H9 (cell line): Measurements from ENCODE around the gene ARHGAP22. TPM values are rescaled to one million over a fixed set of nuclear protein-coding genes. Genes with fewer than 3 reads are reported as not detected.

ENCODE experiments used
- DNase-seq: peaks from one replicate; pipeline ENCODE4 v3.0.0-alpha.2; 2017
- H2AFZ ChIP-seq: one replicate; pipeline ENCODE4 v1.6.1; 2013; ENCODE audit warnings: mild to moderate bottlenecking, low read length, control low read depth, moderate library complexity
- H2AK5ac ChIP-seq: 2 replicates; pipeline ENCODE4 v1.6.1; 2013; ENCODE audit warnings: low read length, control low read depth, mixed read lengths; ENCODE audit not compliant: insufficient read length
- H2BK120ac ChIP-seq: one replicate; pipeline ENCODE4 v1.6.1; 2013; ENCODE audit warnings: low read depth, mild to moderate bottlenecking, low read length, control low read depth, inconsistent platforms; ENCODE audit not compliant: poor library complexity, severe bottlenecking
- H2BK12ac ChIP-seq: 2 replicates; pipeline ENCODE4 v1.6.1; 2013; ENCODE audit warnings: low read length, control low read depth, mixed read lengths, low read depth; ENCODE audit not compliant: insufficient read length
- H2BK15ac ChIP-seq: 2 replicates; pipeline ENCODE4 v1.6.1; 2013; ENCODE audit warnings: low read depth, low read length, control low read depth
- H2BK20ac ChIP-seq: one replicate; pipeline ENCODE4 v1.6.1; 2013; ENCODE audit warnings: low read depth, mild to moderate bottlenecking, low read length, control low read depth, inconsistent platforms; ENCODE audit not compliant: poor library complexity, severe bottlenecking
- H2BK5ac ChIP-seq: 2 replicates; pipeline ENCODE4 v1.6.1; 2013; ENCODE audit warnings: low read length, control low read depth, mixed read lengths; ENCODE audit not compliant: insufficient read length
- H3K14ac ChIP-seq: 2 replicates; pipeline ENCODE4 v1.6.1; 2013; ENCODE audit warnings: low read length, control low read depth; ENCODE audit not compliant: insufficient read depth
- H3K18ac ChIP-seq: 2 replicates; pipeline ENCODE4 v1.6.1; 2013; ENCODE audit warnings: low read depth, mild to moderate bottlenecking, mixed read lengths, low read length, control low read depth; ENCODE audit not compliant: insufficient read length
- H3K23ac ChIP-seq: 2 replicates; pipeline ENCODE4 v1.6.1; 2013; ENCODE audit warnings: low read length, control low read depth, mixed read lengths, low read depth; ENCODE audit not compliant: insufficient read length
- H3K23me2 ChIP-seq: 2 replicates; pipeline ENCODE4 v1.6.1; 2013; ENCODE audit warnings: low read depth, mild to moderate bottlenecking, mixed read lengths, low read length, control low read depth; ENCODE audit not compliant: insufficient read length, poor library complexity, severe bottlenecking
- H3K27ac ChIP-seq: 2 replicates; pipeline ENCODE4 v1.5.1; 2013; ENCODE audit warnings: low read length, control low read depth, mixed read lengths, low read depth; ENCODE audit not compliant: insufficient read length
- H3K27me3 ChIP-seq: 2 replicates; pipeline ENCODE4 v1.6.1; 2013; ENCODE audit warnings: low read length, control low read depth, inconsistent platforms; ENCODE audit not compliant: insufficient read depth
- H3K4ac ChIP-seq: 2 replicates; pipeline ENCODE4 v1.6.1; 2013; ENCODE audit warnings: low read depth, mild to moderate bottlenecking, control low read depth, inconsistent platforms, low read length, moderate library complexity
- H3K4me1 ChIP-seq: 2 replicates; pipeline ENCODE4 v1.6.1; 2013; ENCODE audit warnings: low read length, control low read depth, inconsistent platforms; ENCODE audit not compliant: insufficient read depth
- H3K4me2 ChIP-seq: 2 replicates; pipeline ENCODE4 v1.6.1; 2013; ENCODE audit warnings: low read length, control low read depth, mixed read lengths; ENCODE audit not compliant: insufficient read length, insufficient read depth
- H3K56ac ChIP-seq: 2 replicates; pipeline ENCODE4 v1.6.1; 2013; ENCODE audit warnings: low read depth, mild to moderate bottlenecking, mixed read lengths, low read length, control low read depth; ENCODE audit not compliant: insufficient read length
- H3K79me1 ChIP-seq: 2 replicates; pipeline ENCODE4 v1.6.1; 2013; ENCODE audit warnings: low read depth, mild to moderate bottlenecking, moderate library complexity, low read length, control low read depth, inconsistent platforms; ENCODE audit not compliant: insufficient read depth, poor library complexity, severe bottlenecking
- H3K79me2 ChIP-seq: 2 replicates; pipeline ENCODE4 v1.6.1; 2013; ENCODE audit warnings: low read length, control low read depth, inconsistent platforms; ENCODE audit not compliant: insufficient read depth
- H3K9ac ChIP-seq: 2 replicates; pipeline ENCODE4 v1.6.1; 2013; ENCODE audit warnings: low read length, control low read depth, mixed read lengths; ENCODE audit not compliant: insufficient read length; ENCODE audit errors: extremely low read depth
- H3K9me3 ChIP-seq: one replicate; pipeline ENCODE4 v1.6.1; 2013; ENCODE audit warnings: low read depth, low read length, inconsistent platforms; ENCODE audit not compliant: control insufficient read depth
- H3T11ph ChIP-seq: one replicate; pipeline ENCODE4 v1.6.1; 2013; ENCODE audit warnings: mild to moderate bottlenecking, low read length, control low read depth, inconsistent platforms
- H4K20me1 ChIP-seq: one replicate; pipeline ENCODE4 v1.6.1; 2013; ENCODE audit not compliant: control insufficient read depth, insufficient read length, insufficient read depth
- H4K5ac ChIP-seq: 2 replicates; pipeline ENCODE4 v1.6.1; 2013; ENCODE audit warnings: low read depth, mild to moderate bottlenecking, mixed read lengths, low read length, control low read depth; ENCODE audit not compliant: insufficient read length
- H4K8ac ChIP-seq: replicated peaks from 2 replicates; pipeline ENCODE4 v1.6.1; 2013; ENCODE audit warnings: low read length, control low read depth, mixed read lengths, low read depth; ENCODE audit not compliant: insufficient read length
- H4K91ac ChIP-seq: 2 replicates; pipeline ENCODE4 v1.6.1; 2013; ENCODE audit warnings: low read depth, mild to moderate bottlenecking, moderate library complexity, mixed read lengths, low read length, control low read depth; ENCODE audit not compliant: insufficient read length
- H3K27ac Mint-ChIP-seq, 3 experiments: 2 replicates in 2 of 3; 3 replicates in 1 of 3; pipeline ENCODE4 v1.8.0; 2020 to 2021; ENCODE audit warnings: mixed read lengths in 3 of 3, mild to moderate bottlenecking in 1 of 3, moderate library complexity in 1 of 3
- H3K27me3 Mint-ChIP-seq: 2 replicates; pipeline ENCODE4 v1.8.0; 2021; ENCODE audit warnings: low read depth, mild to moderate bottlenecking, moderate library complexity, mixed read lengths
- H3K36me3 Mint-ChIP-seq, 3 experiments: 2 replicates in 2 of 3; 3 replicates in 1 of 3; pipeline ENCODE4 v1.8.0; 2020 to 2021; ENCODE audit warnings: low read depth in 3 of 3, mixed read lengths in 3 of 3; ENCODE audit not compliant: insufficient read depth in 1 of 3
- H3K4me1 Mint-ChIP-seq, 2 experiments: 2 replicates each; pipeline ENCODE4 v1.8.0; 2020; ENCODE audit warnings: mixed read lengths in 2 of 2
- H3K4me3 Mint-ChIP-seq, 2 experiments: 2 replicates in 1 of 2; 3 replicates in 1 of 2; pipeline ENCODE4 v1.8.0; 2020 to 2021; ENCODE audit warnings: mild to moderate bottlenecking in 2 of 2, mixed read lengths in 2 of 2, moderate library complexity in 1 of 2
- H3K9me3 Mint-ChIP-seq, 2 experiments: 2 replicates in 1 of 2; 3 replicates in 1 of 2; pipeline ENCODE4 v1.8.0; 2020; ENCODE audit warnings: mild to moderate bottlenecking in 2 of 2, mixed read lengths in 2 of 2, moderate library complexity in 1 of 2
- WGBS: extraction: QIAGEN DNeasy Blood & Tissue Kit; methylation state at CpG from one replicate; pipeline ENCODE4 v1.1.7; 2013; ENCODE audit warnings: missing lambda C conversion rate, low lambda C conversion rate, mixed read lengths; ENCODE audit not compliant: insufficient read length; ENCODE audit errors: extremely low coverage; 5-methylcytosine and 5-hydroxymethylcytosine counted together
- total RNA-seq: library from RNA; stranded (reverse); gene quantifications from 2 replicates; pipeline ENCODE4 v1.2.1, GENCODE V29; 2021
- TF ChIP-seq, protein P1 (sequence below): fragments of 200-600 bp; sonication (generic); conservative IDR thresholded peaks from 3 replicates; pipeline ENCODE4 v1.8.0; 2021; ENCODE audit warnings: antibody characterized with exemption, mild to moderate bottlenecking

Gene ARHGAP22
- total RNA-seq, 1 experiment from 2014 or later = 7.4 TPM

DNA sequence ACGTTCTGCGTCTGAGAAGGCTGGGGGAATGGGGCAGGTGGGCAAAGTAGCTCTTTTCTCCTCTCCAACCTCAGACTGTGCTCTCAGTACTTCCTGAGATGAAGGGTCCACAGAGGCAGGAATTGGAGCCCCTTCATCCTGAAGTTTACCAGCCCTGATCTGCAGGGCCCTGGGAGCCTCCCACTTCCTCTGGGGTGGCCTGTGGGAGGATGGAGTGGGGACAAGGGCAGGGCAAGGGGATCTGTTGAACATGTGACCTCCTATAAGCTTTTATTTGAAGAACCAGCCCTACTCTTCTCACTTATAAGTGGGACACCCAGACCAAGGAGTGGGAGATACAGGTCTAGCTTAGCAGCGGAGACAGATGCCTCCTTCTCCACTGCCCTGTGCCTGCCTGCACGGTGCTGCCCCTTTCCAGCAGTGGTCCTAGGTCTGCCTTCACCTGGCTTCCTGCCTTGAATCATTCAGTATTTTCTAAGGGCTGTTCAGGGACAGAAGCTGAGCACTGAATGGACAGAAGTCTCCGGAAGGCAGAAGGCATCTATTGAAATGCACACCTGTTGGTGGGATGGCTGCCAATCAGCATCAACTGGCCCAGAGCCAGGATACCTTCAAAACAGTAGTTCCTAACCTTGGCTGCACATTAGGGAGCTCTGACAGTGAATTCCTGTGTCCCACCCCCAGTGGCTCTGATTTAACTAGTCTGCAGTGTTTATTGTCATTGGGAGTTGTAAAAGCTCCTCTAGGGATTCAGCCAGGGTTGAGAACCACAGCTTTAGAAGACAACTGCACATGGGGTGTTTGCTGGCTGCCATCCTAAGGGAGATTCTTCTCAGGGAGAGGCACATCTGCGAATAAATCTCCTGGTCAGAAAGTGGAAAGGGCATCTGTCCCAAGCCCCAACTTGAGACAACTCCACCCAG, 2.7 kb upstream of the ARHGAP22 start:
- peaks cover 54% of the 10 kb centered on the region for H3K27me3 Mint-ChIP-seq
- no peak overlapping the region for H2BK20ac ChIP-seq
- H3K23ac ChIP-seq = no peak overlapping the region
- H2BK15ac ChIP-seq = no peak overlapping the region
- peaks cover 5% of the 10 kb centered on the region for H3K23me2 ChIP-seq
- no peak overlapping the region for H3K56ac ChIP-seq
- no peak overlapping the region for H3K4me2 ChIP-seq
- H3K79me1 ChIP-seq = no peaks in the 10 kb centered on the region
- no peak overlapping the region for H2AK5ac ChIP-seq
- H3K18ac ChIP-seq = no peak overlapping the region
- H3K27me3 ChIP-seq = peaks cover 3% of the 10 kb centered on the region; the same call in 1 of the 2 replicates
- no peak overlapping the region for H3K27ac ChIP-seq
- H4K5ac ChIP-seq = no peak overlapping the region
- H3K9me3 ChIP-seq = no peaks in the 10 kb centered on the region
- no CpG with 5 or more reads among the region's 6 CpGs for WGBS
- H2BK12ac ChIP-seq = no peak overlapping the region
- TF ChIP-seq, protein P1, sequence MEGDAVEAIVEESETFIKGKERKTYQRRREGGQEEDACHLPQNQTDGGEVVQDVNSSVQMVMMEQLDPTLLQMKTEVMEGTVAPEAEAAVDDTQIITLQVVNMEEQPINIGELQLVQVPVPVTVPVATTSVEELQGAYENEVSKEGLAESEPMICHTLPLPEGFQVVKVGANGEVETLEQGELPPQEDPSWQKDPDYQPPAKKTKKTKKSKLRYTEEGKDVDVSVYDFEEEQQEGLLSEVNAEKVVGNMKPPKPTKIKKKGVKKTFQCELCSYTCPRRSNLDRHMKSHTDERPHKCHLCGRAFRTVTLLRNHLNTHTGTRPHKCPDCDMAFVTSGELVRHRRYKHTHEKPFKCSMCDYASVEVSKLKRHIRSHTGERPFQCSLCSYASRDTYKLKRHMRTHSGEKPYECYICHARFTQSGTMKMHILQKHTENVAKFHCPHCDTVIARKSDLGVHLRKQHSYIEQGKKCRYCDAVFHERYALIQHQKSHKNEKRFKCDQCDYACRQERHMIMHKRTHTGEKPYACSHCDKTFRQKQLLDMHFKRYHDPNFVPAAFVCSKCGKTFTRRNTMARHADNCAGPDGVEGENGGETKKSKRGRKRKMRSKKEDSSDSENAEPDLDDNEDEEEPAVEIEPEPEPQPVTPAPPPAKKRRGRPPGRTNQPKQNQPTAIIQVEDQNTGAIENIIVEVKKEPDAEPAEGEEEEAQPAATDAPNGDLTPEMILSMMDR = no peak
- H3K27ac Mint-ChIP-seq = no peak overlapping the region
- no peak overlapping the region for H3K9ac ChIP-seq
- H3K4ac ChIP-seq = no peak overlapping the region
- H3K79me2 ChIP-seq = no peaks in the 10 kb centered on the region
- peaks cover 31 to 33% of the 10 kb centered on the region in 2 experiments for H3K4me1 Mint-ChIP-seq
- no peak overlapping the region for H4K8ac ChIP-seq
- no peak overlapping the region for H2AFZ ChIP-seq
- no peak overlapping the region for H3T11ph ChIP-seq
- H4K20me1 ChIP-seq = no peaks in the 10 kb centered on the region
- no peak overlapping the region for H4K91ac ChIP-seq
- H3K4me1 ChIP-seq = 0 out of 2 replicates have a peak, but pooled peaks cover 4% of the 10 kb centered on the region
- no peak overlapping the region for H3K14ac ChIP-seq
- H3K9me3 Mint-ChIP-seq = peaks cover 0 to 1% of the 10 kb centered on the region in 2 experiments; a peak in 1 of 5 replicates
- H3K4me3 Mint-ChIP-seq = 0 out of 5 replicates have a peak overlapping the region, but pooled peaks of 1 of the 2 experiments have one; percentile 36
- no peak overlapping the region for H2BK5ac ChIP-seq
- no peaks in the 10 kb centered on the region; a peak in 1 of 7 replicates for H3K36me3 Mint-ChIP-seq
- H2BK120ac ChIP-seq = no peak overlapping the region
- DNase-seq = no peak
